ENCODE measurements around the gene TICAM1.

DNA sequence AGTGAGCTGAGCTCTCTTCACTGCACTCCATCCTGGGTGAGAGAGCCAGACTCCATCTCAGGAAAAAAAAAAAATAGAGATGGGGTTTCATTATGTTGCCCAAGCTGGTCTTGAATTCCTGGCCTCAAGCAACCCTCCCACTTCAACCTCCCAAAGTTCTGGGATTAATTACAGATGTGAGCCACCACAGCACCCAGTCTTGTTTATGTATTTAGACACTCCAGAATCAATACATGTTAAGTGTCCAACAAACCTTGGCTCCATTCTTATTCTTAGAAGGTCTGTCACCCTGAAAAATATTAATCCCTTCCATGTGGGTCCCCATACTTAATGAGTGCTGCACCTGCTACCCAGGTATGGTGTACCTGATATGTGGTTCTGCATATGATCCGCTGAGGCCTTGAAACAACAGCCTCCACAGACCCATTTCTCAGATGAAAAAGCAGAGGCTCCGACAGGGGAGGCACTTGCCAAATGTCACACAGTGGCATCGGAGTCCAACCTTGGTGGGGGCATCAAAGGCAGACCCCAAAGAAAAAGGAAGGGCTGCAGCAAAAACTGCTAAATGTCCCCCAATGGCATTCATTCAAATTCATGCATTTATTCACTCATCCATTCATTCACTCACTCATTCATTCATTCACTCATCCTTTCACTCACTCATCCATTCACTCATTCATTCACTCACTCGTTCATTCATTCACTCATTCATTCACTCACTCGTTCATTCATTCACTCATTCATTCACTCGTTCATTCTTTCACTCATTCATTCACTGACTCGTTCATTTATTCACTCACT lies 16.7 kb downstream of the TICAM1 start:
- TF ChIP-seq, protein P1, sequence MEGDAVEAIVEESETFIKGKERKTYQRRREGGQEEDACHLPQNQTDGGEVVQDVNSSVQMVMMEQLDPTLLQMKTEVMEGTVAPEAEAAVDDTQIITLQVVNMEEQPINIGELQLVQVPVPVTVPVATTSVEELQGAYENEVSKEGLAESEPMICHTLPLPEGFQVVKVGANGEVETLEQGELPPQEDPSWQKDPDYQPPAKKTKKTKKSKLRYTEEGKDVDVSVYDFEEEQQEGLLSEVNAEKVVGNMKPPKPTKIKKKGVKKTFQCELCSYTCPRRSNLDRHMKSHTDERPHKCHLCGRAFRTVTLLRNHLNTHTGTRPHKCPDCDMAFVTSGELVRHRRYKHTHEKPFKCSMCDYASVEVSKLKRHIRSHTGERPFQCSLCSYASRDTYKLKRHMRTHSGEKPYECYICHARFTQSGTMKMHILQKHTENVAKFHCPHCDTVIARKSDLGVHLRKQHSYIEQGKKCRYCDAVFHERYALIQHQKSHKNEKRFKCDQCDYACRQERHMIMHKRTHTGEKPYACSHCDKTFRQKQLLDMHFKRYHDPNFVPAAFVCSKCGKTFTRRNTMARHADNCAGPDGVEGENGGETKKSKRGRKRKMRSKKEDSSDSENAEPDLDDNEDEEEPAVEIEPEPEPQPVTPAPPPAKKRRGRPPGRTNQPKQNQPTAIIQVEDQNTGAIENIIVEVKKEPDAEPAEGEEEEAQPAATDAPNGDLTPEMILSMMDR (IDR thresholded peaks at IDR 0.05): no peak
- no peak for TF ChIP-seq POLR2A (IDR thresholded peaks at IDR 0.05)

All from esophagus squamous epithelium (tissue), 4 donors.